ENCODE results near the gene CSRNP2. TPM values are rescaled to one million over a fixed set of nuclear protein-coding genes. Genes with fewer than 3 reads are reported as not detected.

Gene CSRNP2
- total RNA-seq, 1 experiment from 2014 or later, result 33.7 TPM

DNA sequence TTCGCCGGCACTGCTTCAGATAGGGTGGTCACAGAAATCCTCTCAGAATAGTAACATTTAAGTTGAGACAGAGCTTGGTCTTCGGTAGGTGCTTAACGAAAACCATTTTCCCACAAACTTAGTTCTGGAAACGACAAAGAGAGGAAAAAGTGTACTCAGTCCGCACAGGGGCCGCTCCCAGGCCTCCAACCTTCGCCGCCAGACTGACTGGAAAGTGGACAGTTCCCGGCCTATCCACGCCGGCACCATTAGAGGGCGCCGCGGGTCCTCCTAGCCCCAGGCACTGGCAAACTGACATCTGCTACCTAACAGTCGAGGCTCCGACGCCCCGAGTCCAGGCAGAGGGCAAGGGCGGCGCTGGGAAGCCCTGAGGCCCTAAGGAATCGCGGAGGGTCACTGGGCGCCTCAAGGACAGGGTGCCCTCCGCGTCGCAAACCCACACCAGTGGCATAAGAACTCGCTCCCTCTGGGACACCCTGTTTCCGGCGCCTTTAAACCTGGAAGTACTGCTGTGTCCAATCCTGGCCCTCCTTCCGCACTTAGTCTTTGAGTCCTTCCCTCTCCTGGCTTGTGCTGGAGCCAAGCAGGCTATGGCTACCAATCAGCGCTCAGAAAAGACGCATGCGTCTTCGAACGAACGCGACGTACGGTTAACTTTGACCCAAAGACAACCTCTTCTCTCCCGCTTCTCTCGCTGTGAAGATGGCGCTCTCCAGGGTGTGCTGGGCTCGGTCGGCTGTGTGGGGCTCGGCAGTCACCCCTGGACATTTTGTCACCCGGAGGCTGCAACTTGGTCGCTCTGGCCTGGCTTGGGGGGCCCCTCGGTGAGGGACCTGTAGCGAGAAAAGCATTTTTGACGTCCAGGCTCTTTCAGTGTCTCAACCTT lies 35.5 kb downstream of the CSRNP2 start, which contains the start of gene LETMD1:
Gene LETMD1, plus strand, starts transcription at position 673 of the 886 bp plus-strand sequence. Its CDS starts 30 bp downstream, at position 703.
- H3K36me3 Mint-ChIP-seq, result peaks cover 10% of the 10 kb centered on the region
- ChIA-PET POLR2A (interaction anchor here (0.7 kb wide), 1 partner anchor 22 kb away, joined by 4 read pairs; the partner anchor contains the start of gene SLC11A2), CTCF (interaction anchor here (0.6 kb wide), 1 partner anchor 293 kb away, joined by 3 read pairs; no protein-coding TSS in a partner anchor)
- H3K27ac Mint-ChIP-seq, result peak within 1 kb of the TSS; percentile 82
- H3K4me1 Mint-ChIP-seq, result peaks cover 13% of the 10 kb centered on the region
- DNase-seq (ENCODE audit: low spot score), result peak; percentile 93
- H3K27me3 Mint-ChIP-seq (ENCODE audit: low read depth), result peaks cover 5% of the 10 kb centered on the region; the same call in 1 of the 2 replicates
- H3K4me3 Mint-ChIP-seq, result peak within 1 kb of the TSS; percentile 92
- no peaks in the 10 kb centered on the region for H3K9me3 Mint-ChIP-seq
- ATAC-seq, result peak; percentile 98
- no peak; the same call in 1 of the 2 replicates for TF ChIP-seq NR2C2 (CRISPR knock-in tag; IDR thresholded peaks at IDR 0.05)
- TF ChIP-seq NFYB (CRISPR knock-in tag; conservative IDR thresholded peaks at IDR 0.05; ENCODE audit: low read depth), result no peak; the same call in 1 of the 2 replicates
- TF ChIP-seq NR1H2 (CRISPR knock-in tag; IDR thresholded peaks at IDR 0.05), result no peak
- 0 out of 2 replicates have a peak, but pooled peaks have one; percentile 69 for TF ChIP-seq TEAD1 (CRISPR knock-in tag; IDR thresholded peaks at IDR 0.05)
- TF ChIP-seq ELF4 (CRISPR knock-in tag; IDR thresholded peaks at IDR 0.05; ENCODE audit: low read depth), result no peak
- TF ChIP-seq ZNF232 (CRISPR knock-in tag; IDR thresholded peaks at IDR 0.05), result no peak
- TF ChIP-seq, protein P1, sequence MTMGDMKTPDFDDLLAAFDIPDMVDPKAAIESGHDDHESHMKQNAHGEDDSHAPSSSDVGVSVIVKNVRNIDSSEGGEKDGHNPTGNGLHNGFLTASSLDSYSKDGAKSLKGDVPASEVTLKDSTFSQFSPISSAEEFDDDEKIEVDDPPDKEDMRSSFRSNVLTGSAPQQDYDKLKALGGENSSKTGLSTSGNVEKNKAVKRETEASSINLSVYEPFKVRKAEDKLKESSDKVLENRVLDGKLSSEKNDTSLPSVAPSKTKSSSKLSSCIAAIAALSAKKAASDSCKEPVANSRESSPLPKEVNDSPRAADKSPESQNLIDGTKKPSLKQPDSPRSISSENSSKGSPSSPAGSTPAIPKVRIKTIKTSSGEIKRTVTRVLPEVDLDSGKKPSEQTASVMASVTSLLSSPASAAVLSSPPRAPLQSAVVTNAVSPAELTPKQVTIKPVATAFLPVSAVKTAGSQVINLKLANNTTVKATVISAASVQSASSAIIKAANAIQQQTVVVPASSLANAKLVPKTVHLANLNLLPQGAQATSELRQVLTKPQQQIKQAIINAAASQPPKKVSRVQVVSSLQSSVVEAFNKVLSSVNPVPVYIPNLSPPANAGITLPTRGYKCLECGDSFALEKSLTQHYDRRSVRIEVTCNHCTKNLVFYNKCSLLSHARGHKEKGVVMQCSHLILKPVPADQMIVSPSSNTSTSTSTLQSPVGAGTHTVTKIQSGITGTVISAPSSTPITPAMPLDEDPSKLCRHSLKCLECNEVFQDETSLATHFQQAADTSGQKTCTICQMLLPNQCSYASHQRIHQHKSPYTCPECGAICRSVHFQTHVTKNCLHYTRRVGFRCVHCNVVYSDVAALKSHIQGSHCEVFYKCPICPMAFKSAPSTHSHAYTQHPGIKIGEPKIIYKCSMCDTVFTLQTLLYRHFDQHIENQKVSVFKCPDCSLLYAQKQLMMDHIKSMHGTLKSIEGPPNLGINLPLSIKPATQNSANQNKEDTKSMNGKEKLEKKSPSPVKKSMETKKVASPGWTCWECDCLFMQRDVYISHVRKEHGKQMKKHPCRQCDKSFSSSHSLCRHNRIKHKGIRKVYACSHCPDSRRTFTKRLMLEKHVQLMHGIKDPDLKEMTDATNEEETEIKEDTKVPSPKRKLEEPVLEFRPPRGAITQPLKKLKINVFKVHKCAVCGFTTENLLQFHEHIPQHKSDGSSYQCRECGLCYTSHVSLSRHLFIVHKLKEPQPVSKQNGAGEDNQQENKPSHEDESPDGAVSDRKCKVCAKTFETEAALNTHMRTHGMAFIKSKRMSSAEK (CRISPR knock-in tag; IDR thresholded peaks at IDR 0.05; ENCODE audit: borderline replicate concordance), result no peak
- TF ChIP-seq GABPB1 (CRISPR knock-in tag; IDR thresholded peaks at IDR 0.05), result peak; percentile 62
- TF ChIP-seq JUN (CRISPR knock-in tag; IDR thresholded peaks at IDR 0.05), result no peak
- TF ChIP-seq, protein P2, sequence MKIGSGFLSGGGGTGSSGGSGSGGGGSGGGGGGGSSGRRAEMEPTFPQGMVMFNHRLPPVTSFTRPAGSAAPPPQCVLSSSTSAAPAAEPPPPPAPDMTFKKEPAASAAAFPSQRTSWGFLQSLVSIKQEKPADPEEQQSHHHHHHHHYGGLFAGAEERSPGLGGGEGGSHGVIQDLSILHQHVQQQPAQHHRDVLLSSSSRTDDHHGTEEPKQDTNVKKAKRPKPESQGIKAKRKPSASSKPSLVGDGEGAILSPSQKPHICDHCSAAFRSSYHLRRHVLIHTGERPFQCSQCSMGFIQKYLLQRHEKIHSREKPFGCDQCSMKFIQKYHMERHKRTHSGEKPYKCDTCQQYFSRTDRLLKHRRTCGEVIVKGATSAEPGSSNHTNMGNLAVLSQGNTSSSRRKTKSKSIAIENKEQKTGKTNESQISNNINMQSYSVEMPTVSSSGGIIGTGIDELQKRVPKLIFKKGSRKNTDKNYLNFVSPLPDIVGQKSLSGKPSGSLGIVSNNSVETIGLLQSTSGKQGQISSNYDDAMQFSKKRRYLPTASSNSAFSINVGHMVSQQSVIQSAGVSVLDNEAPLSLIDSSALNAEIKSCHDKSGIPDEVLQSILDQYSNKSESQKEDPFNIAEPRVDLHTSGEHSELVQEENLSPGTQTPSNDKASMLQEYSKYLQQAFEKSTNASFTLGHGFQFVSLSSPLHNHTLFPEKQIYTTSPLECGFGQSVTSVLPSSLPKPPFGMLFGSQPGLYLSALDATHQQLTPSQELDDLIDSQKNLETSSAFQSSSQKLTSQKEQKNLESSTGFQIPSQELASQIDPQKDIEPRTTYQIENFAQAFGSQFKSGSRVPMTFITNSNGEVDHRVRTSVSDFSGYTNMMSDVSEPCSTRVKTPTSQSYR (CRISPR knock-in tag; IDR thresholded peaks at IDR 0.05), result no peak
- peak; percentile 26; the same call in 1 of the 2 replicates for TF ChIP-seq FOXK1 (CRISPR knock-in tag; IDR thresholded peaks at IDR 0.05)
- peak; percentile 75; the same call in 1 of the 2 replicates for TF ChIP-seq CREM (CRISPR knock-in tag; IDR thresholded peaks at IDR 0.05)
- TF ChIP-seq, protein P3, sequence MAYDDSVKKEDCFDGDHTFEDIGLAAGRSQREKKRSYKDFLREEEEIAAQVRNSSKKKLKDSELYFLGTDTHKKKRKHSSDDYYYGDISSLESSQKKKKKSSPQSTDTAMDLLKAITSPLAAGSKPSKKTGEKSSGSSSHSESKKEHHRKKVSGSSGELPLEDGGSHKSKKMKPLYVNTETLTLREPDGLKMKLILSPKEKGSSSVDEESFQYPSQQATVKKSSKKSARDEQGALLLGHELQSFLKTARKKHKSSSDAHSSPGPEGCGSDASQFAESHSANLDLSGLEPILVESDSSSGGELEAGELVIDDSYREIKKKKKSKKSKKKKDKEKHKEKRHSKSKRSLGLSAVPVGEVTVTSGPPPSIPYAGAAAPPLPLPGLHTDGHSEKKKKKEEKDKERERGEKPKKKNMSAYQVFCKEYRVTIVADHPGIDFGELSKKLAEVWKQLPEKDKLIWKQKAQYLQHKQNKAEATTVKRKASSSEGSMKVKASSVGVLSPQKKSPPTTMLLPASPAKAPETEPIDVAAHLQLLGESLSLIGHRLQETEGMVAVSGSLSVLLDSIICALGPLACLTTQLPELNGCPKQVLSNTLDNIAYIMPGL (CRISPR knock-in tag; IDR thresholded peaks at IDR 0.05), result peak; percentile 71; the same call in 1 of the 2 replicates
- TF ChIP-seq, protein P4, sequence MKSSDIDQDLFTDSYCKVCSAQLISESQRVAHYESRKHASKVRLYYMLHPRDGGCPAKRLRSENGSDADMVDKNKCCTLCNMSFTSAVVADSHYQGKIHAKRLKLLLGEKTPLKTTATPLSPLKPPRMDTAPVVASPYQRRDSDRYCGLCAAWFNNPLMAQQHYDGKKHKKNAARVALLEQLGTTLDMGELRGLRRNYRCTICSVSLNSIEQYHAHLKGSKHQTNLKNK (CRISPR knock-in tag; IDR thresholded peaks at IDR 0.05), result no peak
- TF ChIP-seq, protein P5, sequence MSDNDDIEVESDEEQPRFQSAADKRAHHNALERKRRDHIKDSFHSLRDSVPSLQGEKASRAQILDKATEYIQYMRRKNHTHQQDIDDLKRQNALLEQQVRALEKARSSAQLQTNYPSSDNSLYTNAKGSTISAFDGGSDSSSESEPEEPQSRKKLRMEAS (CRISPR knock-in tag; IDR thresholded peaks at IDR 0.05), result peak; percentile 90
- TF ChIP-seq ZNF671 (CRISPR knock-in tag; IDR thresholded peaks at IDR 0.05), result no peak
- no peak for TF ChIP-seq MYBL2 (CRISPR knock-in tag; IDR thresholded peaks at IDR 0.05)
- TF ChIP-seq, protein P6, sequence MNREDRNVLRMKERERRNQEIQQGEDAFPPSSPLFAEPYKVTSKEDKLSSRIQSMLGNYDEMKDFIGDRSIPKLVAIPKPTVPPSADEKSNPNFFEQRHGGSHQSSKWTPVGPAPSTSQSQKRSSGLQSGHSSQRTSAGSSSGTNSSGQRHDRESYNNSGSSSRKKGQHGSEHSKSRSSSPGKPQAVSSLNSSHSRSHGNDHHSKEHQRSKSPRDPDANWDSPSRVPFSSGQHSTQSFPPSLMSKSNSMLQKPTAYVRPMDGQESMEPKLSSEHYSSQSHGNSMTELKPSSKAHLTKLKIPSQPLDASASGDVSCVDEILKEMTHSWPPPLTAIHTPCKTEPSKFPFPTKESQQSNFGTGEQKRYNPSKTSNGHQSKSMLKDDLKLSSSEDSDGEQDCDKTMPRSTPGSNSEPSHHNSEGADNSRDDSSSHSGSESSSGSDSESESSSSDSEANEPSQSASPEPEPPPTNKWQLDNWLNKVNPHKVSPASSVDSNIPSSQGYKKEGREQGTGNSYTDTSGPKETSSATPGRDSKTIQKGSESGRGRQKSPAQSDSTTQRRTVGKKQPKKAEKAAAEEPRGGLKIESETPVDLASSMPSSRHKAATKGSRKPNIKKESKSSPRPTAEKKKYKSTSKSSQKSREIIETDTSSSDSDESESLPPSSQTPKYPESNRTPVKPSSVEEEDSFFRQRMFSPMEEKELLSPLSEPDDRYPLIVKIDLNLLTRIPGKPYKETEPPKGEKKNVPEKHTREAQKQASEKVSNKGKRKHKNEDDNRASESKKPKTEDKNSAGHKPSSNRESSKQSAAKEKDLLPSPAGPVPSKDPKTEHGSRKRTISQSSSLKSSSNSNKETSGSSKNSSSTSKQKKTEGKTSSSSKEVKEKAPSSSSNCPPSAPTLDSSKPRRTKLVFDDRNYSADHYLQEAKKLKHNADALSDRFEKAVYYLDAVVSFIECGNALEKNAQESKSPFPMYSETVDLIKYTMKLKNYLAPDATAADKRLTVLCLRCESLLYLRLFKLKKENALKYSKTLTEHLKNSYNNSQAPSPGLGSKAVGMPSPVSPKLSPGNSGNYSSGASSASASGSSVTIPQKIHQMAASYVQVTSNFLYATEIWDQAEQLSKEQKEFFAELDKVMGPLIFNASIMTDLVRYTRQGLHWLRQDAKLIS (CRISPR knock-in tag; IDR thresholded peaks at IDR 0.05; ENCODE audit: borderline replicate concordance), result no peak
- TF ChIP-seq SMAD3 (CRISPR knock-in tag; IDR thresholded peaks at IDR 0.05; ENCODE audit: borderline replicate concordance), result no peak
- no peak for TF ChIP-seq JAZF1 (CRISPR knock-in tag; IDR thresholded peaks at IDR 0.05)
- TF ChIP-seq SMAD4 (CRISPR knock-in tag; IDR thresholded peaks at IDR 0.05), result no peak
- TF ChIP-seq ZNF396 (CRISPR knock-in tag; IDR thresholded peaks at IDR 0.05; ENCODE audit: borderline replicate concordance), result no peak
- TF ChIP-seq ETV6 (CRISPR knock-in tag; IDR thresholded peaks at IDR 0.05), result peak; percentile 69
- TF ChIP-seq SOX15 (CRISPR knock-in tag; IDR thresholded peaks at IDR 0.05), result no peak
